ENCODE results near the gene SVOP.
"Not testable (repeated sequence)": the region's sequence is repeated elsewhere in the genome, so short reads cannot be mapped to it uniquely, and the experiment has no call there.

The SVOP gene

DNA sequence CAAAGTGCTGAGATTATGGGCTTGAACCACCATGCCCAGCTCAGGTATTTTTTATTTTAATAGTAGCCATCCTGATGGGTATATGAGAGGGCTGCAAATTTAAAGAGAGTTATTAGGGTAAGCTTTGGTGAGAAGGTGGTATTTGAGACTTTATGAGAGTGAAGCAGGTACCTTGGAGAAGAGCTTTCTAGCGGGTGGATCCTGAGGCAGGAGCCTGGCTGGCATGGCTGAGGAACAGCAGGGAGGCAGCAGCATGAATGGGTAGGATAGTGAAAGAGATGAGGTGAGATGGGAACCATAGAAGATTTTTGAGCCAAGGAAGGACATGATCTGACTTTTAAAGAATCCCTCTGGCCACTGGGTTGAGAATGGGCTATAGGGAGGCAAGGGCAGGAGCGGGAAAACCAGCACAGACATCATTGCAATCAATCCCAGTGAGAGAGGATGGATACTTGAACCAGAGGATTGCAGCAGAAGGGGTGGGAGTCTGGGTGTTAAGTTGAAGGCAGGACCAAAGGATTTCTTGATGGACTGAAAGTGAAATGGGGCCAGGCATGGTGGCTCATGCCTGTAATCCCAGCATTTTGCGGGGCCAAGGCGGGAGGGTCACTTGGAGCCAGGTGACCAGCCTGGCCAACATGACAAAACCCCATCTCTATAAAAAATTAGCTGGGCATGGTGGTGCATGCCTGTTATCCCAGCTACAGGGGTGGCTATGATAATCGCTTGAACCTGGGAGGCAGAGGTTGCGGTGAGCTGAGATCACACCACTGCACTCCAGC, 5.7 kb downstream of the SVOP start:
- ATAC-seq (replicated peaks) (no peak), DNase-seq (no peak)
- no peak overlapping the region for H3K4me3 Mint-ChIP-seq
- no peak overlapping the region for H3K27ac Mint-ChIP-seq
- H3K4me1 Mint-ChIP-seq: no peaks in the 10 kb centered on the region
- no peaks in the 10 kb centered on the region for H3K36me3 Mint-ChIP-seq
- H3K27me3 Mint-ChIP-seq: peaks cover 28 to 45% of the 10 kb centered on the region in 2 donors
- H3K9me3 Mint-ChIP-seq: no peaks in the 10 kb centered on the region

DNA sequence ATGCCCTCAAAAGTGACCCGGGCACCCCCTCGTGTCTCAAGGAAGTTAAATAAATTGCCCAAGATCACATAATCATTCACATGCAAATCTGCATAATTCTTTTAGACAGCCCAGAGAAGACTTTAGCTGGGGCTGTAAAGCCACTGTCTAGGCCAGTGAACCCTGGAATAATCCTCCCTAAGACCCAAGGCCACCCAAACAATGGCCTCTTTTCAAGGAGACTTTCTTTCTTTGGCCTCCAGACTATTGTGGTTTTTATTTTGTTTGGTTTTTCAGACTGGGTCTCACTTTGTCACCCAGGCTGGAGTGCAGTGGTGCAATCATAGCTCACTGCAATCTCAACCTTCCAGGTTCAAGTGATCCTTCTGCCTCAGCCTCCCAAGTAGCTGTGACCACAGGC, 10.6 kb downstream of the SVOP start:
- H3K27me3 Mint-ChIP-seq: peaks cover 25 to 33% of the 10 kb centered on the region in 2 donors
- ATAC-seq (replicated peaks) (no peak), DNase-seq (no peak)
- no peak overlapping the region for H3K27ac Mint-ChIP-seq
- H3K36me3 Mint-ChIP-seq: no peaks in the 10 kb centered on the region
- H3K4me1 Mint-ChIP-seq: no peaks in the 10 kb centered on the region
- H3K9me3 Mint-ChIP-seq: no peaks in the 10 kb centered on the region
- H3K4me3 Mint-ChIP-seq: no peak overlapping the region

GRCh38 chr12:109009766-109010165, 11.1 kb downstream of the SVOP start:
- no peak overlapping the region for H3K27ac Mint-ChIP-seq
- peaks cover 24 to 32% of the 10 kb centered on the region in 2 donors for H3K27me3 Mint-ChIP-seq
- H3K4me1 Mint-ChIP-seq: no peaks in the 10 kb centered on the region
- no peaks in the 10 kb centered on the region for H3K36me3 Mint-ChIP-seq
- H3K4me3 Mint-ChIP-seq: no peak overlapping the region
- no peaks in the 10 kb centered on the region for H3K9me3 Mint-ChIP-seq
- ATAC-seq (replicated peaks) (no peak), DNase-seq (no peak)

- no peak overlapping the region for H3K4me3 Mint-ChIP-seq
- H3K27ac Mint-ChIP-seq: no peak overlapping the region
- H3K9me3 Mint-ChIP-seq: no peaks in the 10 kb centered on the region
- no peaks in the 10 kb centered on the region for H3K4me1 Mint-ChIP-seq
- peaks cover 11 to 14% of the 10 kb centered on the region in 2 donors for H3K27me3 Mint-ChIP-seq
- ATAC-seq (replicated peaks) (no peak), DNase-seq (no peak)
- H3K36me3 Mint-ChIP-seq: no peaks in the 10 kb centered on the region
These were observed 16.9 kb downstream of the SVOP start for GRCh38 chr12:109004017-109004416.

GRCh38 chr12:108996320-108996719, 24.5 kb downstream of the SVOP start:
- H3K27ac Mint-ChIP-seq: no peak overlapping the region
- peaks cover 21 to 26% of the 10 kb centered on the region in 2 donors for H3K27me3 Mint-ChIP-seq
- H3K36me3 Mint-ChIP-seq: no peaks in the 10 kb centered on the region
- peaks cover 3 to 5% of the 10 kb centered on the region in 2 donors for H3K9me3 Mint-ChIP-seq
- DNase-seq: no peak
- no peak overlapping the region for H3K4me3 Mint-ChIP-seq
- no peak for ATAC-seq (replicated peaks)
- H3K4me1 Mint-ChIP-seq: no peaks in the 10 kb centered on the region

DNA sequence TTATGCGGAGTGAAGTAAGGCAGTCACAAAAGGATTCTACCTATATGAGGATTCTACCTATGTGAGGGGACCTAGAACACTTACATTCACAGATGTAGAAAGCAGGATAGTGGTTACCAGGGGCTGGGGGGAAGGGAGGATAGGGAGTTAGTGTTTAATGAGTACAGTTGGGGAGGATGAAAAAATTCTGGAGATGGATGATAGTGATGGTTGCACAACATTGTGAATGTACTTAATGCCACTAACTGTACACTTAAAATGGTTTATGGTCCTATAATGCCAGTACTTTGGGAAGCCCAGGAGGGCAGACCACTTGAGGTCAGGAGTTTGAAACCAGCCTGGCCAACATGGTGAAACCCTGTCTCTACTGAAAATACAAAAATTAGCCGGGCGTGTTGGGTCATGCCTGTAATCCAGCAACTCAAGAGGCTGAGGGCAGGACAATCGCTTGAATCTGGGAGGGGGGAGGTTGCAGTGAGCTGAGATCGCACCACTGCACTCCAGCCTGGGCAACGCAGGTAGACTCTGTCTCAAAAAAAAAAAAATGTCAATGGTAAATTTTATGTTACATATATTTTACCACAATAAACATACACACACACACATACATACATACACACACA, 25.4 kb downstream of the SVOP start:
- Mint-ChIP-seq H3K27me3 (peaks cover 25 to 26% of the 10 kb centered on the region in 2 donors), H3K4me3 (no peak overlapping the region), H3K27ac (no peak overlapping the region), H3K4me1 (no peaks in the 10 kb centered on the region), H3K9me3 (peaks cover 3 to 5% of the 10 kb centered on the region in 2 donors), H3K36me3 (no peaks in the 10 kb centered on the region)
- ATAC-seq (replicated peaks): no peak
- DNase-seq: no peak

- H3K9me3 Mint-ChIP-seq; ATAC-seq (replicated peaks); H3K4me3 Mint-ChIP-seq; H3K36me3 Mint-ChIP-seq; H3K4me1 Mint-ChIP-seq; DNase-seq: not testable (repeated sequence)
- peak overlapping the region; percentile 31 for H3K27ac Mint-ChIP-seq
- peaks cover 26 to 29% of the 10 kb centered on the region in 2 donors for H3K27me3 Mint-ChIP-seq
These were observed 30.8 kb downstream of the SVOP start for GRCh38 chr12:108990103-108990502.

DNA sequence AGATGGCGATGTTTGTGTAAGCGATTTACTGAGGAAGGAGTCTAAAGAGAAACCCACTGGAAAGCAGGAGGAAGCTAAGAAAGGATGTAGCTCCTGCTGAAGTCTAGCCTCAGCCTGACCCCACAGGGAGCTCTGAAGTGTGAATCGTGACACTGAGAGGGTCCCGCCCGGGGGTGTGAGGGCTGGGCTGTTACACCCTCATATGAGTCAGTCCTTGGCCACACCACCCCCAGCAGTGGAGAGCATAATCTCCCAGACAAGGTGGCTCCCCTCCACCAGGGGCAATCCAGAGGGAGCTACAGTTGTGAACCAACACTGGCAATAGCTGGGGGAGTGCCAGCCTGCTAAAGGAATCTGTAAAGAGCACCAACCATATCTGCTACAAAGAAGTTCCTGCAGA, 31.5 kb downstream of the SVOP start:
- H3K36me3 Mint-ChIP-seq: no peaks in the 10 kb centered on the region
- H3K27me3 Mint-ChIP-seq: peaks cover 29 to 30% of the 10 kb centered on the region in 2 donors
- no peaks in the 10 kb centered on the region for H3K4me1 Mint-ChIP-seq
- no peak for DNase-seq
- ATAC-seq (replicated peaks): no peak
- no peak overlapping the region for H3K27ac Mint-ChIP-seq
- peaks cover 0 to 2% of the 10 kb centered on the region in 2 donors for H3K9me3 Mint-ChIP-seq
- no peak overlapping the region for H3K4me3 Mint-ChIP-seq

- Mint-ChIP-seq H3K9me3 (peaks cover 0 to 2% of the 10 kb centered on the region in 2 donors), H3K27ac (no peak overlapping the region), H3K4me3 (no peak overlapping the region), H3K36me3 (no peaks in the 10 kb centered on the region), H3K4me1 (no peaks in the 10 kb centered on the region), H3K27me3 (peaks cover 11 to 20% of the 10 kb centered on the region in 2 donors)
- ATAC-seq (replicated peaks): no peak
- DNase-seq: no peak
These were observed 35.1 kb downstream of the SVOP start for GRCh38 chr12:108985750-108986149.

GRCh38 chr12:108983227-108983626, 37.6 kb downstream of the SVOP start:
- ATAC-seq (replicated peaks): peak; percentile 36 to 57
- Mint-ChIP-seq H3K27me3 (peaks cover 1 to 8% of the 10 kb centered on the region in 2 donors), H3K4me3 (no peak overlapping the region), H3K4me1 (no peaks in the 10 kb centered on the region), H3K36me3 (no peaks in the 10 kb centered on the region), H3K9me3 (no peaks in the 10 kb centered on the region), H3K27ac (no peak overlapping the region)
- DNase-seq: no peak

GRCh38 chr12:108982621-108983219, 38.1 kb downstream of the SVOP start:
- ATAC-seq (replicated peaks) (no peak), DNase-seq (no peak)
- Mint-ChIP-seq H3K36me3 (no peaks in the 10 kb centered on the region), H3K27ac (no peak overlapping the region), H3K9me3 (no peaks in the 10 kb centered on the region), H3K4me3 (no peak overlapping the region), H3K4me1 (no peaks in the 10 kb centered on the region), H3K27me3 (peaks cover 0 to 7% of the 10 kb centered on the region in 2 donors)

GRCh38 chr12:108981835-108982234, 39.0 kb downstream of the SVOP start:
- no peaks in the 10 kb centered on the region for H3K9me3 Mint-ChIP-seq
- DNase-seq (no peak), ATAC-seq (replicated peaks) (no peak)
- no peak overlapping the region for H3K4me3 Mint-ChIP-seq
- H3K27me3 Mint-ChIP-seq: peaks cover 0 to 7% of the 10 kb centered on the region in 2 donors
- H3K27ac Mint-ChIP-seq: no peak overlapping the region
- no peaks in the 10 kb centered on the region for H3K36me3 Mint-ChIP-seq
- H3K4me1 Mint-ChIP-seq: no peaks in the 10 kb centered on the region

GRCh38 chr12:108980831-108981618, 39.8 kb downstream of the SVOP start:
- ATAC-seq (replicated peaks): no peak
- Mint-ChIP-seq H3K9me3 (no peaks in the 10 kb centered on the region), H3K4me1 (no peaks in the 10 kb centered on the region), H3K27me3 (peaks cover 0 to 7% of the 10 kb centered on the region in 2 donors), H3K27ac (no peak overlapping the region), H3K4me3 (no peak overlapping the region), H3K36me3 (no peaks in the 10 kb centered on the region)
- DNase-seq: no peak

DNA sequence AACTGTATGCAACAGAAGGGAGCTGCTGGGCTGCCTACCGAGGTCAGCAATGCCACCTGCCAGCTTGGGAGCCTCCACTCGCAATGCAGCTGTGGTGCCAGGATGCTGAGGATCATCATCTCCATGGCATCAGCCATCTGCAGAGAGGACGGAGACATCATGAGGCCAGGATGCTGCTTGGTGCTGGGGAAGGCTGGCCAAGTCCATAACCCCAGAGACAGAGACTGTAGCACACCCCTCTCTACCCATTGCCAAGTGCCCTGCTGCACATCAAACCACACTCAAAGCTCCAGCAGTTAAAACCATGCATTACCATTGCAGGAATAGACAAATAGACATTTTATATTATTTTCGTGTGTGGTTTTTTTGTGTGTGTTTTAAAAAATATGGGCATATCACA, 43.5 kb downstream of the SVOP start:
- peaks cover 2 to 15% of the 10 kb centered on the region in 2 donors for H3K27me3 Mint-ChIP-seq
- no peak for DNase-seq
- ATAC-seq (replicated peaks): no peak
- no peaks in the 10 kb centered on the region for H3K36me3 Mint-ChIP-seq
- H3K4me1 Mint-ChIP-seq: peaks cover 0 to 6% of the 10 kb centered on the region in 2 donors
- H3K27ac Mint-ChIP-seq: no peak overlapping the region
- H3K9me3 Mint-ChIP-seq: no peaks in the 10 kb centered on the region
- H3K4me3 Mint-ChIP-seq: no peak overlapping the region
